Activated gamma-delta T cell (primary cell): ENCODE data around the gene SCLY.

Experiments used
- DNase-seq: peaks from one replicate; lab custom pipeline; 2025; lab: John Stamatoyannopoulos, UW

The SCLY gene

GRCh38 chr2:238140040-238140439 lies 79.2 kb downstream of the SCLY start:
- DNase-seq, result no peak

- DNase-seq, result no peak
Measured at GRCh38 chr2:238140721-238141540, 80.1 kb downstream of the SCLY start.

- no peak for DNase-seq
Measured at GRCh38 chr2:238141541-238142318, 80.9 kb downstream of the SCLY start.

GRCh38 chr2:238142382-238143205 lies 81.8 kb downstream of the SCLY start:
- DNase-seq, result no peak

- DNase-seq, result no peak
Measured at GRCh38 chr2:238143239-238143951, 82.6 kb downstream of the SCLY start.

DNA sequence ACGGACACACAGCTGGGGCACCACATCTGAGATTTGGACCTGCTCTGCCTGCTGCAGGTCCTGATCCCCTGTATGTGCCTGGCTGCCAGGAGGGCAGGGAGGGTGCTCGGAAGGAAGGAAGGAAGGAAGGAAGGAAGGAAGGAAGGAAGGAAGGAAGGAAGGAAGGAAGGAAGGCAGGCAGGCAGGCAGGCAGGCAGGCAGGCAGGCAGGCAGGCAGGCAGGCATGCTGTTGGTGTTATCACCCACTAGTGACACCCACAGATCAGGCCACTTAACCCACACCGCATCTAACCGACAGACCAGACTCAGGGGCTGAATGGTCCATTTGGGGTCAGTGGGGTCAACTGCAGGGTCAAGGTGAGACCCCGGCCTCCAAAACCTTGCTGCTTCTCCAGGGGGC lies 83.5 kb downstream of the SCLY start:
- DNase-seq, result no peak

- DNase-seq, result no peak
Measured at GRCh38 chr2:238145046-238145445, 84.2 kb downstream of the SCLY start.

GRCh38 chr2:238145851-238146250 lies 85.0 kb downstream of the SCLY start:
- no peak for DNase-seq

DNA sequence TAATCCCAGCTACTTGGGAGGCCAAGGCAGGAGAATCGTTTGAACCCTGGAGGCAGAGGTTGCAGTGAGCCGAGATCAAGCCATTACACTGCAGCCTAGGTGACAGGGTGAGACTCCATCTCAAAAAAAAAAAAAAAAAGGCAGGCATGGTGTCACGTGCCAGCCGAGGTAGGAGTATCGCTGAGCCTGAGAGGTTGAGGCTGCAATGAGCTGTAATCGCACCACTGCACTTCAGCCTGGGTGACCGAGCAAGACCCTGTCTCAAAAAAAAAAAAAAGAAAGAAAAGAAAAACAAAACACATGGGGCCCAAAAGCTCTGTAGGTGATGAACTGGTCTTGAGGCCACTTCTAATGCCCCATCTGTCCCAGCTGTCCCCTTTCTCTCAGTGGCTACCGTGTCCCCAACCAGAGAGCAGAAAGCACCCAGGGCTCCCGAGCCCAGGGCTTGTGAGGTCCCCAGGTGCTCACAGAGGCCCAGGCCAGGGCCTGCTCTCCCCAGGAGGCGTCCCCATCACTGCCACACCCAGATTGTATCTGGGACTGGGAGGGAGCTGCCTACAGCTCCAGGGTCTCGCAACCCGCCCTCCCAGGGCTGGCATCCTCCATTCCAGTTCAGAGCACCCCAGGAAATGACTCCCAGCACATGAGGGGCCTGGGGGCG lies 86.2 kb downstream of the SCLY start:
- DNase-seq, result no peak

- DNase-seq, result no peak
Measured at GRCh38 chr2:238148981-238149380, 88.2 kb downstream of the SCLY start.
